K562 (cell line): ENCODE results near the gene TIMM23. TPM values are rescaled to one million over a fixed set of nuclear protein-coding genes. Genes with fewer than 3 reads are reported as not detected.

Experiments used
- BCLAF1 ChIP-seq, 2 experiments: fragments of 450-650 bp in 1 of 2; IDR thresholded peaks; 2 replicates each; pipeline ENCODE4 v1.6.1; 2011 to 2017; ENCODE audit warnings: low read depth in 2 of 2, antibody characterized with exemption in 1 of 2, borderline replicate concordance in 1 of 2, low read length in 1 of 2, mild to moderate bottlenecking in 1 of 2, mixed read lengths in 1 of 2; ENCODE audit not compliant: control insufficient read depth in 1 of 2
- CGGBP1 ChIP-seq: fragments of 250-450 bp; sonication (Bioruptor Pico); IDR thresholded peaks from 2 replicates; pipeline ENCODE4 v1.9.0; 2021; ENCODE audit warnings: mild to moderate bottlenecking
- E2F4 ChIP-seq: sonication (generic); formaldehyde crosslinking; IDR thresholded peaks from 2 replicates; pipeline ENCODE4 v1.8.0; 2022; ENCODE audit warnings: mild to moderate bottlenecking, low read depth, missing genetic modification reagents
- ERF ChIP-seq: fragments of 450-650 bp; formaldehyde crosslinking; IDR thresholded peaks from 2 replicates; pipeline ENCODE4 v1.4.0; 2020; ENCODE audit warnings: mild to moderate bottlenecking, mixed read lengths
- EWSR1 ChIP-seq: fragments of 450-650 bp; IDR thresholded peaks from 2 replicates; pipeline ENCODE4 v1.6.1; 2018; ENCODE audit warnings: borderline replicate concordance, mild to moderate bottlenecking, low read depth, moderate library complexity; ENCODE audit not compliant: partially characterized antibody
- HDAC2 ChIP-seq: fragments of 450-650 bp; IDR thresholded peaks from 2 replicates; pipeline ENCODE4 v1.6.1; 2016; ENCODE audit warnings: mild to moderate bottlenecking
- JUN ChIP-seq, 2 experiments: sonication (generic) in 1 of 2; formaldehyde crosslinking in 1 of 2; IDR thresholded peaks; 2 replicates each; pipeline versions ENCODE4 v1.6.1 to v1.8.0; 2012 to 2022; ENCODE audit warnings: borderline replicate concordance in 2 of 2, mild to moderate bottlenecking in 2 of 2, improper control_type of control experiment in 1 of 2, low read depth in 1 of 2, low read length in 1 of 2, missing genetic modification reagents in 1 of 2
- KAT8 ChIP-seq: fragments of 450-650 bp; IDR thresholded peaks from 2 replicates; pipeline ENCODE4 v1.6.1; 2016; ENCODE audit warnings: low read depth, mild to moderate bottlenecking
- MEF2A ChIP-seq: IDR thresholded peaks from 2 replicates; pipeline ENCODE4 v1.6.1; 2011; ENCODE audit warnings: low read depth, mild to moderate bottlenecking, low read length, moderate library complexity; ENCODE audit not compliant: control insufficient read depth
- MYC ChIP-seq, 2 experiments: fragments of 250-450 bp in 1 of 2; sonication (Bioruptor Pico) in 1 of 2; IDR thresholded peaks; 2 replicates each; pipeline versions ENCODE4 v1.5.1 to v1.6.1; 2012 to 2021; ENCODE audit warnings: low read depth in 2 of 2, borderline replicate concordance in 1 of 2, improper control_type of control experiment in 1 of 2, low read length in 1 of 2, mild to moderate bottlenecking in 1 of 2, moderate library complexity in 1 of 2
- NR2C1 ChIP-seq, 2 experiments: fragments of 450-650 bp; IDR thresholded peaks; 2 replicates each; pipeline ENCODE4 v1.6.1; 2017; ENCODE audit warnings: mild to moderate bottlenecking in 2 of 2, antibody characterized with exemption in 1 of 2, inconsistent platforms in 1 of 2, missing compliant biosample characterization in 1 of 2, missing genetic modification characterization in 1 of 2
- RBBP5 ChIP-seq: fragments of 200-600 bp; sonication (generic); IDR thresholded peaks from 2 replicates; pipeline ENCODE4 v1.6.1; 2012; ENCODE audit warnings: borderline replicate concordance, mild to moderate bottlenecking, low read length, control low read depth, inconsistent platforms; ENCODE audit not compliant: insufficient read depth, poor library complexity, severe bottlenecking
- SNIP1 ChIP-seq: fragments of 450-650 bp; IDR thresholded peaks from 2 replicates; pipeline ENCODE4 v1.7.1; 2017; ENCODE audit warnings: low read depth, mild to moderate bottlenecking
- TEAD4 ChIP-seq, 2 experiments: sonication (generic) in 1 of 2; formaldehyde crosslinking in 1 of 2; IDR thresholded peaks; 2 replicates each; pipeline versions ENCODE4 v1.6.1 to v1.8.0; 2012 to 2022; ENCODE audit warnings: borderline replicate concordance in 1 of 2, inconsistent platforms in 1 of 2, low read length in 1 of 2, mild to moderate bottlenecking in 1 of 2, missing genetic modification reagents in 1 of 2
- WHSC1 ChIP-seq: IDR thresholded peaks from one replicate; pipeline ENCODE4 v1.6.1; 2012; ENCODE audit warnings: low read length, control low read depth, inconsistent platforms
- XRCC5 ChIP-seq: fragments of 200-400 bp; formaldehyde crosslinking; IDR thresholded peaks from 2 replicates; pipeline ENCODE4 v1.6.1; 2017; ENCODE audit warnings: low read depth, mild to moderate bottlenecking, low read length
- ZNF134 ChIP-seq: fragments of 250-450 bp; sonication (Bioruptor Pico); conservative IDR thresholded peaks from 2 replicates; pipeline ENCODE4 v1.4.0; 2020
- ZNF511 ChIP-seq: sonication (generic); formaldehyde crosslinking; IDR thresholded peaks from 2 replicates; pipeline ENCODE4 v1.8.0; 2022; ENCODE audit warnings: mild to moderate bottlenecking, missing genetic modification reagents
- ZNF707 ChIP-seq: fragments of 250-450 bp; sonication (Bioruptor Pico); conservative IDR thresholded peaks from 2 replicates; pipeline ENCODE4 v1.8.0; 2022; ENCODE audit warnings: inconsistent platforms, mild to moderate bottlenecking, moderate library complexity
- ZSCAN32 ChIP-seq: fragments of 450-650 bp; formaldehyde crosslinking; IDR thresholded peaks from 2 replicates; pipeline ENCODE4 v1.4.0; 2020; ENCODE audit warnings: mild to moderate bottlenecking, moderate library complexity
- polyA plus RNA-seq, 8 experiments: library from polyadenylated mRNA; depleted of rRNA in 4 of 8; stranded (reverse) in 5 of 8; unstranded in 3 of 8; fragments of >200 nt; fragmentation: Nextera tagmentation in 2 of 8; fragmentation: Illumina TruSeq in 1 of 8; extraction: Ambion mirVana in 2 of 8; extraction: Trizol in 1 of 8; gene quantifications; 2 replicates each; pipeline versions ENCODE4 v1.2.1 to v1.2.3, GENCODE V29; 2011 to 2014; ENCODE audit warnings: inconsistent platforms in 1 of 8, missing spikeins in 1 of 8
- total RNA-seq, 7 experiments: library from RNA; depleted of rRNA in 6 of 7; stranded (reverse); fragments of >200 nt in 6 of 7; fragmentation: Illumina TruSeq in 2 of 7; extraction: Trizol in 2 of 7; gene quantifications; 2 replicates each; pipeline versions ENCODE4 v1.2.1 to v1.2.3, GENCODE V29; 2011 to 2021; ENCODE audit warnings: low replicate concordance in 1 of 7

TIMM23 gene
- total and polyA plus RNA-seq, 9 of the 15 experiments (the other 6 are each of a cell fraction or from before 2014, with no cell fraction given), result 148 to 280 (median 183) TPM

DNA sequence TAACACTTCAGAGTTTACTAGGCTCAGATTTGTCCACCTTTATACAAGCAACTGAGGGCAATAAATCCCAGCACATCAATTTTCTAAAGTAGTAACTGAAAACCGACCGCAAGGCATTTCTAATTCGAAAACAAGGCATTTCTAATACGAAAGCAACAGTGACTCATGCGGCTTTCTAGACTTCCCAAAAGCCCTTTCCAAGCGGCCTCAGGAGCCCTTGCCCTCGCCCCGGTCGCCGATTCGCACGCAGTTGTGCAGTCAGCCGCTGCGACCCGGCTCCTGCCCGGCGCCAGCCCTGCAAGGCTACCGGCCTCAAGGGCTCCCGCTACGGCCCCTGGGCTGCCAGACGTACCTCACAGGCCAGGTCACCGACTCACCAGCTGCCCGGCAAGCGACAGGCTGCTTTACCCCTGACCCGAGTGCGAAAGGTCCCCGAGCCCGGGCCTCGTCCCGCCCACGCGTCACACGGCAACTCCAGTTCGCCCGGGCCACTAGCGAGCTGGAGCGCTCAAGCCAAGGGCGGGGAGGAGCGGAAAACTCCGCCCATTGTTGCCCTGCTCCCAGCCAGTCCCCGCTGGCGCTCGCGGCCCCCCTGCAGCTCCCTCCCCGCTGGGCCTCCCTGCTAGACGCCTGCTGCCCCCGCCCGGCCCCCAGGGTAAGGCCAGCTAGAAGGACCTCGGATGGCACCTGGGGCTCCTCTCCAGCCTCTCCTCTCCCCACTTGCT lies 50.9 kb downstream of the TIMM23 start (continued):
- no peak for TF ChIP-seq BCLAF1 (IDR thresholded peaks at IDR 0.05; ENCODE audit: borderline replicate concordance in 1 of 2, control insufficient read depth in 1 of 2, low read depth in 2 of 2, low read length in 1 of 2)
- no peak for TF ChIP-seq CGGBP1 (CRISPR knock-in tag)
- TF ChIP-seq JUN (IDR thresholded peaks at IDR 0.05; ENCODE audit: borderline replicate concordance, low read depth, low read length), result peak; percentile 40; the same call in 1 of the 2 replicates
- TF ChIP-seq JUN (CRISPR knock-in tag; IDR thresholded peaks at IDR 0.05; ENCODE audit: borderline replicate concordance), result no peak
- TF ChIP-seq TEAD4 (IDR thresholded peaks at IDR 0.05; ENCODE audit: low read length), result 0 out of 2 replicates have a peak, but pooled peaks have one; percentile 24
- TF ChIP-seq TEAD4 (CRISPR knock-in tag; IDR thresholded peaks at IDR 0.05; ENCODE audit: borderline replicate concordance), result no peak
- TF ChIP-seq KAT8, result no peak
- TF ChIP-seq ZNF707 (CRISPR knock-in tag), result no peak
- peak; percentile 57; the same call in 1 of the 2 replicates for TF ChIP-seq HDAC2
- peak; percentile 52; the same call in 1 of the 2 replicates for TF ChIP-seq XRCC5
- no peak for TF ChIP-seq MEF2A
- TF ChIP-seq ZNF511 (CRISPR knock-in tag), result peak; percentile 61; the same call in 1 of the 2 replicates
- TF ChIP-seq ZSCAN32 (CRISPR knock-in tag), result no peak
- no peak for TF ChIP-seq WHSC1
- TF ChIP-seq ZNF134, result 0 out of 2 replicates have a peak, but pooled peaks have one; percentile 31
- TF ChIP-seq NR2C1 (IDR thresholded peaks at IDR 0.05), result peak; percentile 88
- TF ChIP-seq NR2C1 (tag; IDR thresholded peaks at IDR 0.05), result peak; percentile 91
- no peak for TF ChIP-seq EWSR1
- TF ChIP-seq RBBP5, result peak; percentile 94
- 0 out of 2 replicates have a peak, but pooled peaks have one; percentile 47 for TF ChIP-seq E2F4
- peak; percentile 55; the same call in 1 of the 2 replicates for TF ChIP-seq MYC (IDR thresholded peaks at IDR 0.05; ENCODE audit: low read depth, low read length)
- TF ChIP-seq MYC (CRISPR knock-in tag; IDR thresholded peaks at IDR 0.05; ENCODE audit: borderline replicate concordance, low read depth), result no peak
- TF ChIP-seq SNIP1, result no peak
- peak; percentile 93 for TF ChIP-seq ERF
